ENCODE measurements around the gene RPS6KA2. TPM values are rescaled to one million over a fixed set of nuclear protein-coding genes. Genes with fewer than 3 reads are reported as not detected.
A peak's percentile ranks its signal among the peaks of the same experiment; 100 is the strongest.

The RPS6KA2 gene
- total RNA-seq, 4 donors from 2014 or later: 52.1 to 84.8 (median 58.7) TPM

GRCh38 chr6:166599205-166599604 lies 27.8 kb downstream of the RPS6KA2 start:
- no peak for DNase-seq (ENCODE audit: low spot score)
- no peak for ATAC-seq (ENCODE audit: low FRiP score)
- no peak for TF ChIP-seq CTCF (IDR thresholded peaks at IDR 0.05)

GRCh38 chr6:166598441-166599138 lies 28.5 kb downstream of the RPS6KA2 start:
- ATAC-seq (ENCODE audit: low FRiP score): peak; percentile 93
- DNase-seq (ENCODE audit: low spot score): no peak
- no peak for TF ChIP-seq CTCF (IDR thresholded peaks at IDR 0.05)

- ATAC-seq (ENCODE audit: low FRiP score): no peak
- no peak for TF ChIP-seq CTCF (IDR thresholded peaks at IDR 0.05)
- no peak for DNase-seq (ENCODE audit: low spot score)
Observed at GRCh38 chr6:166597711-166598440, 29.2 kb downstream of the RPS6KA2 start.

- no peak for DNase-seq (ENCODE audit: low spot score)
- no peak for TF ChIP-seq CTCF (IDR thresholded peaks at IDR 0.05)
- no peak for ATAC-seq (ENCODE audit: low FRiP score)
Observed at GRCh38 chr6:166596776-166597507, 30.1 kb downstream of the RPS6KA2 start.

GRCh38 chr6:166595949-166596348 lies 31.1 kb downstream of the RPS6KA2 start:
- DNase-seq (ENCODE audit: low spot score): no peak
- no peak for ATAC-seq (ENCODE audit: low FRiP score)
- no peak for TF ChIP-seq CTCF (IDR thresholded peaks at IDR 0.05)

GRCh38 chr6:166595061-166595780 lies 31.8 kb downstream of the RPS6KA2 start:
- DNase-seq (ENCODE audit: low spot score) (no peak), ATAC-seq (ENCODE audit: low FRiP score) (no peak)

More at GRCh38 chr6:166595061-166595780, 31.8 kb downstream of the RPS6KA2 start:
- TF ChIP-seq CTCF (IDR thresholded peaks at IDR 0.05): no peak

All from omental fat pad (tissue), 4 donors.